Choroid plexus epithelial cell (primary cell): Measurements from ENCODE around the gene NAA25.

ENCODE experiments used
- DNase-seq: peaks from one replicate; pipeline ENCODE4 v3.0.0-alpha.2; 2010; ENCODE audit warnings: low read depth
- H3K4me3 ChIP-seq: 2 replicates; pipeline ENCODE4 v1.5.1; 2011; ENCODE audit warnings: low read depth, mild to moderate bottlenecking, control low read depth, low read length, moderate library complexity
- TF ChIP-seq, protein P1 (sequence below): conservative IDR thresholded peaks from 2 replicates; pipeline ENCODE4 v1.5.1; 2011; ENCODE audit warnings: low read depth, mild to moderate bottlenecking, control low read depth, inconsistent platforms, low read length, moderate library complexity

Gene NAA25

DNA sequence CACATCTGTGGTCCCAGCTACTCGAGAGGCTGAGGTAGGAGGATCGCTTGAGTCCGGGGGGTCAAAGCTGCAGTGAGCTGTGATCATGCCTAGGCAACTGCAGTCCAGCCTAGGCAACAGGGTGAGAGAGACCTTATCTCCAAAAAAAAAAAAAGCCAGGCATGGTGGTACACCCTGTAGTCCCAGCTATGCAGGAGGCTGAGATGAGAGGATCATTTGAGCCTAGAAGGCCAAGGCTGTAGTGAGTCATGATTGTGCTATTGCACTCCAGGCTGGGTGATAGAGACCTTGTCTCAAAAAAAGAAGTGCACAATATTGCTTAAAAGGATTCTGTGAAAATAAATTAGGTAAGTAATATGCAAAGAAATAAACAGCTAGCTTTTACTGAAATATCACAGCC is 17.0 kb downstream of the NAA25 start:
- TF ChIP-seq, protein P1, sequence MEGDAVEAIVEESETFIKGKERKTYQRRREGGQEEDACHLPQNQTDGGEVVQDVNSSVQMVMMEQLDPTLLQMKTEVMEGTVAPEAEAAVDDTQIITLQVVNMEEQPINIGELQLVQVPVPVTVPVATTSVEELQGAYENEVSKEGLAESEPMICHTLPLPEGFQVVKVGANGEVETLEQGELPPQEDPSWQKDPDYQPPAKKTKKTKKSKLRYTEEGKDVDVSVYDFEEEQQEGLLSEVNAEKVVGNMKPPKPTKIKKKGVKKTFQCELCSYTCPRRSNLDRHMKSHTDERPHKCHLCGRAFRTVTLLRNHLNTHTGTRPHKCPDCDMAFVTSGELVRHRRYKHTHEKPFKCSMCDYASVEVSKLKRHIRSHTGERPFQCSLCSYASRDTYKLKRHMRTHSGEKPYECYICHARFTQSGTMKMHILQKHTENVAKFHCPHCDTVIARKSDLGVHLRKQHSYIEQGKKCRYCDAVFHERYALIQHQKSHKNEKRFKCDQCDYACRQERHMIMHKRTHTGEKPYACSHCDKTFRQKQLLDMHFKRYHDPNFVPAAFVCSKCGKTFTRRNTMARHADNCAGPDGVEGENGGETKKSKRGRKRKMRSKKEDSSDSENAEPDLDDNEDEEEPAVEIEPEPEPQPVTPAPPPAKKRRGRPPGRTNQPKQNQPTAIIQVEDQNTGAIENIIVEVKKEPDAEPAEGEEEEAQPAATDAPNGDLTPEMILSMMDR = no peak

DNA sequence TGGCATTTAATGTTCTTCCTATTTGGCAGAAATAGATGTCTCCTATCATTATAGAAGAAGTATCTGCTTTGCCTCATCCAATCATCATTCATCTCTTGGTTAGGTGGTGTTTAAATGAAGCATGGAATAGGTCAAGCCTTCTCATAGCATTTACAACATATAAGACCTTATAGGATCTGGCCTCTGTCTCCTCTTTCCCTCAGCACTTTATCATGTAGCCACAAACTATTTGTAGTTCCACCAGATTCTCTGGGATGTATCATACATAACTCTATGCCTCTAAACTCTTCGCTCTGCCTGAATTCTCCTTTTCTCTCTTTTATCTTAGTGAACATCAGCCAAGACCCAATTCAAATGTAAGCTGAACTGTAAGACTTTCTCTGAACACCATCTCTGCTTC is 20.7 kb downstream of the NAA25 start:
- H3K4me3 ChIP-seq = no peak overlapping the region
- DNase-seq = no peak
- TF ChIP-seq, protein P1 = no peak

More for the DNA sequence above, 17.0 kb downstream of the NAA25 start:
- no peak for DNase-seq
- no peak overlapping the region for H3K4me3 ChIP-seq

DNA sequence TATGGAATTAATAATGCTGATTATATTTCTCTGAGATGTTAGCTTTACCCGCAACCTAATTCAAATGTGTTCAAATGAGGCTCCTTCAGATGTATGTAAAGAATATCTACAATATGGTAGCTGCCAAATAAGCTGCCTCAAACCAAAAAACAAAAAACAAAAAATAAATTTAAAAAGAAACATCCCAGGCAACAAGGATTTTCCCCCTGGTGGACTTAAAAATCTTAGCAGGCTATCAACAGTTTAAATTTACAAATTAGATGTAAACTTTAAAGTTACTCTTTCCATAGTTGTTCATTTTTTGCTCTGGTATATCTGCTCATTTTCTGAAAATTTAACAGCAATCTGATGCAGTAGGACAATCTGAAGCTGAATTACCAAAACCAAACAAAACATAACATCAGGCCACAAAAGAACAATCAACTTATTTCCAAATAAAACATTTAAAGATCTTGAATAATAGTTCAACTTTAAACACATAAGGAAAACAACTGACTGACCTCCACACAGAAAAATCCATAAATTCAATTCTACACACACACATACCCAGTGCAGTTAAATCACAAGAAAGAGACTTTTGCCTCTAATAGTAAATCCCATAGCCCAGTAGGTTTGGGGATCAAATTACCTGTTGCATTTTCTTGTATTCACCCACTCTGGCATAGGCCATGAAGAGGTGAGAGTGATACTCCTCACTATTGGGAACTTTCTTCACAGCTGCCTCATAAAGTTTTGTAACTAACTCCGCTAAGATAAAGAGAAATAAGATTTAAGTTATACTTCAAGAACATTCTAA is 21.3 kb downstream of the NAA25 start:
- H3K4me3 ChIP-seq = no peak overlapping the region
- no peak for DNase-seq
- TF ChIP-seq, protein P1 = peak; percentile 33

DNA sequence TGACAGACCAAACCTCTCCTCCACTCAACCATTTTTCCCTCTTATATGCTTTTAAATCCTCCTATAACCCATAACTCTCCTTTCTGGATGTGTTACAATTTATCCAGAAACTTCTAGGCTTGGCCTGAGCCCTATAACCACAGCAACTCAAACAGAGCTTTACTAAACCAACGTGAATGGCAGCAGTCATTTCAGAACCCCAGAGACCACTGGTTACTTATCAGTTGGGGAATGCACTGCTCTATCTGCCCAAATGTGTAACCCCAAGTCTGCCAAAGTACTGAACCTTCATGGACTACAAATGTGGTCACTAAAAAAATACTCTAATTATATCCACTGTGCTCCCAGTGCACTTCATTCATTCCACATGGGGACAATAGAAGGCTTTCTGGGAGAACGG is 42.0 kb downstream of the NAA25 start:
- no peak for DNase-seq
- TF ChIP-seq, protein P1 = no peak
- H3K4me3 ChIP-seq = no peak overlapping the region

DNA sequence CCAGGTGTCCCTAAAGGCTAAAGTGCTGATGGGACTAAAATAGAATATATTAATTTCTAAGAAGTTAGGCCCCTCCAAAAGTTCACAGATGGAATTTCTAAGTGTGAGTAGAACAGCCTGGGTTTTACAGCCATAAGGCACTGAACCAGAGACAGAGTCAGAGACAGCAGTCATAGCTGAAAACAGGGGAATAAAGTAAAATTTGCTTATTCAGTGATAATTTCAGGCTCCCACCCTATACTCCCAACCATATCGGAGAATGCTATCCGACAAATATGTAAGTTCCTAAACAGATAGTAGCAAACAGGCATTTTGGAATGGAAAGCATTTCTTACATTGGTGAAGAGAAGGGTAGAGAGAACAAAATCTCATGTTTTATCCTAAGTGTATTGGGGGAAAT is 45.3 kb downstream of the NAA25 start:
- H3K4me3 ChIP-seq = no peak overlapping the region
- DNase-seq = no peak
- TF ChIP-seq, protein P1 = no peak

DNA sequence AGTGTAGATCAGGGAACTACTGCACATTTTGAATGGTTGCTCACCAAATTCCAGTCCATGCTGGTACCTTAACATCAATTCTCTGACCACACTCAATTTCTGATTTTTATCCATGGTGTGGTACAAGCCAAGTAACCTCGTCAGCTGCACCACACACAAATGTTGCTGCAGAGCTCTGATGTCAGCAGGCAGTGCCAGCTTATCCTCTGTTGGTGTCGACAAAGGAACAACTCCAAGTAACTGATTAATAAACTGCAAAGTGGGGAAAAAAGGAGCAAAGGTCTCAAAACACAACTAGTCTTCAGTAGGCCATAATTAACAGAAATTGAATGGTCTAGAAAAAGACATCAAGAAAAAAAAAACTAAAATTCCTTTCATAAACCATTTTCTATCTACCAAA is 47.4 kb downstream of the NAA25 start:
- DNase-seq = no peak
- TF ChIP-seq, protein P1 = no peak
- no peak overlapping the region for H3K4me3 ChIP-seq

DNA sequence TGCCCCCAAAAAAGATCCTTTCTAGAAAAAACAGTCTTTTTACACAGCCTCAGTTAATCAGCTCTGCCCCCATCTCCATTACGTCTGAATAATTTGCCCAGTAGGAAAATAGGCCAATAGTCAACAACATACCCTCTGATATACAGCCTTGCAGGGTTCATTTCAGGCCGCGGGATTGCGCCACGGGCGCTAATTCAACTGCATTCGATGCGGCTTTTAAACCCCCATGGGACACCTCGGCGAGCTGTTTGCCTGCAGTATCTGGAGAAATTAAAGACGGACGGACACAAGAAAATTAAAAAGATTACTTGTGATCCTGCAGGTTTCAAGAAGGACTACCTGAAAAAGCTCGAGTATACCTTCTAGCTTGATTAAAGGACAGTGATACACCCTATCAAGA is 59.2 kb downstream of the NAA25 start:
- TF ChIP-seq, protein P1 = no peak
- no peak for DNase-seq

More for the DNA sequence above, 59.2 kb downstream of the NAA25 start:
- H3K4me3 ChIP-seq = no peak overlapping the region
